ENCODE data around the gene WDR37. TPM values are rescaled to one million over a fixed set of nuclear protein-coding genes. Genes with fewer than 3 reads are reported as not detected.

WDR37 gene
- total RNA-seq, 1 experiment from 2014 or later, result 10.4 TPM

GRCh38 chr10:1180071-1180730 is 124.0 kb downstream of the WDR37 start:
- Mint-ChIP-seq H3K4me3 (no peak overlapping the region), H3K9me3 (no peaks in the 10 kb centered on the region), H3K27me3 (ENCODE audit: low read depth) (no peaks in the 10 kb centered on the region; the same call in 1 of the 2 replicates), H3K4me1 (peaks cover 11% of the 10 kb centered on the region), H3K36me3 (no peaks in the 10 kb centered on the region), H3K27ac (no peak overlapping the region)
- no peak for ATAC-seq
- TF ChIP-seq ESRRA (CRISPR knock-in tag; IDR thresholded peaks at IDR 0.05; ENCODE audit: borderline replicate concordance), result no peak
- TF ChIP-seq ATF1 (CRISPR knock-in tag; IDR thresholded peaks at IDR 0.05), result no peak
- no peak for TF ChIP-seq USF1 (CRISPR knock-in tag; IDR thresholded peaks at IDR 0.05)
- no peak for TF ChIP-seq FOXJ3 (CRISPR knock-in tag; IDR thresholded peaks at IDR 0.05; ENCODE audit: borderline replicate concordance)
- no peak for TF ChIP-seq CREM (CRISPR knock-in tag; IDR thresholded peaks at IDR 0.05)
- ChIA-PET POLR2A (interaction anchor here (1.3 kb wide), 1 partner anchor 16 kb away, joined by 10 read pairs; no protein-coding TSS in a partner anchor), CTCF (interaction anchor here (0.7 to 3.7 kb wide), 8 partner anchors 8 to 189 kb away, joined by 3 to 17 read pairs (median 7); no protein-coding TSS in a partner anchor)
- DNase-seq (ENCODE audit: low spot score), result peak; percentile 3

- no peaks in the 10 kb centered on the region for H3K36me3 Mint-ChIP-seq
- H3K9me3 Mint-ChIP-seq, result no peaks in the 10 kb centered on the region
- peaks cover 11% of the 10 kb centered on the region for H3K4me1 Mint-ChIP-seq
- H3K27ac Mint-ChIP-seq, result no peak overlapping the region
- TF ChIP-seq GRHL2 (CRISPR knock-in tag; IDR thresholded peaks at IDR 0.05; ENCODE audit: insufficient replicate concordance, severe bottlenecking) (no peak), MLX (CRISPR knock-in tag; IDR thresholded peaks at IDR 0.05) (no peak), HMGA2 (CRISPR knock-in tag; IDR thresholded peaks at IDR 0.05) (no peak)
- no peak overlapping the region for H3K4me3 Mint-ChIP-seq
- ChIA-PET CTCF (interaction anchor here (0.7 to 3.7 kb wide), 9 partner anchors 8 to 188 kb away, joined by 3 to 17 read pairs (median 6); no protein-coding TSS in a partner anchor), POLR2A (interaction anchor here (1.3 kb wide), 1 partner anchor 15 kb away, joined by 10 read pairs; no protein-coding TSS in a partner anchor)
- no peak for DNase-seq (ENCODE audit: low spot score)
- peak; percentile 46; the same call in 1 of the 2 replicates for ATAC-seq
- no peaks in the 10 kb centered on the region; the same call in 1 of the 2 replicates for H3K27me3 Mint-ChIP-seq (ENCODE audit: low read depth)
These were observed 124.7 kb downstream of the WDR37 start for GRCh38 chr10:1180836-1181235.

Other genes with a start within 250 kb of the WDR37 start
- 83.0 to 91.5 TPM (median 87.1 TPM) in 3 replicates for gene LARP4B, start 124.7 kb upstream of the WDR37 start, total RNA-seq (2021)
- gene GTPBP4, start 68.0 kb upstream of the WDR37 start, total RNA-seq (2021), result 79.5 to 97.4 TPM (median 81.6 TPM) in 3 replicates
- not detected in 3 replicates for gene IDI2, start 30.5 kb upstream of the WDR37 start, total RNA-seq (2021)
- 41.7 to 47.2 TPM (median 44.7 TPM) in 3 replicates for gene IDI1, start 7.3 kb upstream of the WDR37 start, total RNA-seq (2021)

Measured in WTC11 (cell line).